LHCN-M2 (cell line): ENCODE results near the gene GFOD1. TPM values are rescaled to one million over a fixed set of nuclear protein-coding genes. Genes with fewer than 3 reads are reported as not detected.
"Not testable (repeated sequence)": the region's sequence is repeated elsewhere in the genome, so short reads cannot be mapped to it uniquely, and the experiment has no call there.

Experiments used
- DNase-seq: peaks from one replicate; pipeline ENCODE4 v3.0.0-alpha.2; 2012; ENCODE audit warnings: low read depth
- total RNA-seq: library from RNA; depleted of rRNA; stranded (reverse); fragments of >200 nt; gene quantifications from 2 replicates; pipeline ENCODE4 v1.2.3, GENCODE V29; 2014

GFOD1 gene
- total RNA-seq, 1 experiment from 2014 or later: 3.1 TPM

GRCh38 chr6:13466304-13467215, 20.8 kb downstream of the GFOD1 start:
- no peak for DNase-seq

DNA sequence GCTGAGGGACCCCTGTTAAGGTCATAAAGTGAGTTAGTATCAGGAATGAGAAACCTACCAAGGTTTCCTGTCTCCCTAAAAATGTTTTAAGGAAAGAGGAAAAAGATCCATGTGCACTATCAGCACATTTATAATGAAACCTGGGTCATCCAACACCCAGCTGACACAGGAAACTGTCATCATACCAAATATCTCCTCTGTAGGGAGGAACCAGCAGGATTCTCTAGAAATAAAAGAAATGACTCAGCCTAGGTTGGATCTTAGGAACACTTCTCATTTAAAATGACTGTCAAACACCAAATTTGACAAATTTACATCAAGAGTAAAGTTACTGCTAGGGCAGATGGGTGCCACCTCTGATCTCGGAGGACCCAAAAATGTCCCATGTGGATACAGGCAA, 21.7 kb downstream of the GFOD1 start:
- no peak for DNase-seq

DNA sequence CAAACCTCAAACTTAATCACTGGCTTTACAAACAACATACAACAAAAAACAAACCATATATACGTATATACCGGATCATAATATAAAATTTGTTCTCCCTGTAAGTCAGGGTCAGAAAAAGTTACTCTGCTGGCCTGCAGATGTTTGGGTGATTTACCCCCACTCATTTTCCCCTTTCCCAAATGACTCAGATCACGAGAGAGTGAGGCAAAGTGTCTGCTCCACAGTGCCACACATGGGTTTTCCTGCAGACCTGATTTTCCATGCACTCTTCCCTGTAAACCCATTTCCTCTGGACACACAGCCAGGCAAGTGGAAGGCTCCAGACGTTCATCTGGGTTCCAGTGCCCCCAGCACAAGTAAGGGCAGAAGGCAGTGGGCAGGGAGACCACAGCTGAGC, 23.5 kb downstream of the GFOD1 start:
- no peak for DNase-seq

DNA sequence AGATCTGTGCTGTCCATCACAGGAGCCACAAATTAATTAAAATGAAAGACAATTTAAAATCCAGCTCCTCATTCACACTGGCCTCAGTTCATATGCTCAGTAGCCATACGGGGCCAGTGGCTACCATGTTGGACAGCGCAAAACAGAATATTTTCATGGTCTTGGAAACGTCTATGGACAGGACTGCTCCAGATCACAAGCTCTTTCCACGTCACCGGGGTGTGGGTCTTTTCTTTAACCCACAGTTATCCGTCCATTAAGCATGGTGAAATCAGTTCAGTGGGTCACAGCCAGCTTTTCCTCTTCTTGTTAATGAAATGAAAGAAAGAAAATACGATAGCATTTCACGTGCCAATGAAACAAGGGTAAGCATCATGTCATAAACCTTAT, 24.1 kb downstream of the GFOD1 start:
- DNase-seq: no peak

- peak; percentile 17 for DNase-seq
These were observed 24.7 kb downstream of the GFOD1 start for GRCh38 chr6:13462458-13463327.

- DNase-seq: no peak
These were observed 25.6 kb downstream of the GFOD1 start for GRCh38 chr6:13461805-13462204.

GRCh38 chr6:13461307-13461706, 26.1 kb downstream of the GFOD1 start:
- DNase-seq: no peak

DNA sequence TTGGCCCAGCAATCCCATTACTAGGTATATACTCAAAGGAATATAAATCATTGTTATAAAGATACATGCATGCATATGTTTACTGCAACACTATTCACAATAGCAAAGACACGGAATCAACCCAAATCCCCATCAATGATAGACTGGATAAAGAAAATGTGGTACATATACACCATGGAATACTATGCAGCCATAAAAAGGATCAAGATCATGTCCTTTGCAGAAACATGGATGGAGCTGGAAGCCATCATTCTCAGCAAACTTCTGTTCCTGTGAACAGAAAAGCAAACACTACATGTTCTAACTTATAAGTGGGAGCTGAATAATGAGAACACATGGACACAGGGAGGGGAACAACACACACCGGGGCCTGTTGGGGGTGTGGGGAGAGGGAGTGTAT, 27.1 kb downstream of the GFOD1 start:
- DNase-seq: not testable (repeated sequence)

DNA sequence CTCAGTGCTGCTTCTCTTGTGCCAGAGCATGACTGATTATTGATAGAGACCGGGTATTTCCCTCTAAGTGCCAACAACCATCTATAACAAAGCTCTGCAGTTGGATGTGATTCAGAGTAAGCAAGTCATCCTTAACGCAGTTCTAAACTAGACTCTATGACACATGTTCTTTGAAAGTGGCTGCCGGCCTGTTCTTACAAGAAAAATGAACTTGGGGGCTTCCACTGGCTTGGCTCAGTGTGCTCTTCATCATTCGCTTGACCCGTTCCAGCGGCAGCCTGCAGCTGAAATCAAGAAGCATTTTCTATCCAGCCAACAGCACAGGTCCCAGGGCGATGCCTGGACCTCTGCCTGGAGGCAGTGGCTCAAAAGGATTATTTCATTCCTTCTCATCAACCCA, 29.8 kb downstream of the GFOD1 start:
- no peak for DNase-seq

GRCh38 chr6:13455552-13455966, 31.8 kb downstream of the GFOD1 start:
- no peak for DNase-seq

DNA sequence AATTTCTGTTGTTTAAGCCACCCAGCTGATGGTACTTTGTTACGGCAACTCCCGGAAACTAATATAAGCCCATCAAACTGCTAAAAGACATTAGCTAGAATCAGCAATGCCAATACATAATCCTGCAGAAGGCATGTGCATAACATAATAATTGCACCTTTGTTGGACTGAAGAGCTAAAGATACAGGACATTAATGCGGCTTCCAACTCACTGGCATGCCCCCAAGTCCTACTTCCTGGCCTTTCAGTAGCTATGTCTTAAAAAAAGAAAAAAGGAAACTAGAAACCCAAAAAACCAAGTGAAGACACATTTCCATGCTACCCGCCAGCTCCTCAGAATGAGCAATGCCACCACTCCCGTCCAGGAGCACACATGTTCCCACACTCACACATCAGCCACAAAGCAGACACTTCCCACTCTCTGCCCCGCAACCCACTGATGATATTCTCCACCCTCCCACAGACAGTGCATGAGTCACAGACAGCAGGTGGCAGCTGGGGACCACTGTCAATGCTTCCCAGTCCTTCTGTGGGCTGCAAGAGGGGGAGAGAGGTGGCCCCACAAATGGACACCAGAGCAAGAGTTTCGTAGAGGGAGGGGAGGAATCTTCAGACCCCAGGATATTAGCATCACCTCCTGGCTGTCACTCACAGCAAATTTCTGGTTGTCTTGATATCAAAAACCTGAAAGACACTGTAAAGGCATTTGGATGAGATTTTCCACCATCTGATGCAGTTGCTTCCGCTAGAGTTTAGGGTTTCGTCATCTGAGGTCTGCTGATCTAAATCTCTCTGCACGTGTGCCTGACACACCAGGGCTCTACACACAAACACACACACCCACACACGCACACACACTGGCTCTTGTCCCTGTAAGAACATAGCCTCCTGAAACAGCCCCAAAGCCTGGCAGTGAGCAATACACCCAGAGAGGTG, 32.8 kb downstream of the GFOD1 start:
- peak; percentile 70 for DNase-seq

GRCh38 chr6:13453771-13454251, 33.6 kb downstream of the GFOD1 start:
- peak; percentile 58 for DNase-seq

DNA sequence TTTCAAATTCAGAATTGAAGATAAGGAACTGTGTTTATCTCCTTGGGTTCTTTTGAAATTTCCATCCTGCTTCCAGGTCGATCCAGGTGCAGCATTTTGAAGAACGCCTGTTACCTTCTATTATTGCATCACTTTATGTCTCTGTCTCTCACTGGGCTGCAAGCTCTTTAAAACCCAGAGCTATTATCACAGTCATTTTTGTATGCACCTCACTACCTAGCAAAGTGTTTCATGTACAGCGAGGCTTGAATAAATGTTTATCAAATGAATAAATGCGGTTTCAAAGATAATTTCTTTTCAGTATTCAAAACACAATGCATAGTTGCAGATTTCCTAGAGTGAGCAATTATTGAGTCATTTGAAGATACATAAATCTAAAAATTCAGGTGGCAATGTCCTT, 34.2 kb downstream of the GFOD1 start:
- DNase-seq: no peak

DNA sequence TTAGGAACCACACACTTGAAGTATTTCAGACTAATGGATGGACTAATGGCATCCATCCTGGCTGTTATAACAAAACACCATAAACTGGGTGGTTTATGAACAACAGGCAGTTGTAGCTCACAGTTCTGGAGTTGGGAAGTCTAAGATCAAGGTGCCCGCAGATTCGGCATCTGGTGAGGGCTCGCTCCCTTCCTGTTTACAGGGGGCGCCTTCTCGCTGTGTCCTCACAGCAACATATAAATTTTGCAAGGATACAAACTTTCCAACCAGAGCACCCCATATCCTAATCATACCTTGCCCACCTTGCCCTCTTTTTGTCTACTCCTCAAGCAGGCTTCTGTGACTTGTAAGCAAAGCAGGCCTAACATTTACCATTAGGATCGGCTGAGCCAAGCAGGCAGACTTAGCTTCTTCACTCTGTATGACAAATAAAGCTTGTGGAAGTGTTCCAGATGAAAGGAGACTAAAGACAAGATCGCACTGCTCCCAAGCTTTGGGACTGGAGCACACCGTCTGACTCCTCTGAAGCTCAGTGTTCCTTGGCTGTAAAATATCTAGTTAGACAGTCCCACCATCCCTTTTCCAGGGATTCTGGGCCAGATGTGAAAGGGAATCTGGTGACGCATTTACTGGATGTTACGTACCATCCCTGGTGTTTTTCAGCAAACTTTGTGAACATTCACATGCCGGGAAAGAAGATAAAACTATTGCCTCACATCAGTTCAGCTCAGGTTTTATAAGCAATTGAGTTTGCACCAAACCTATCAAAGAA, 34.9 kb downstream of the GFOD1 start:
- DNase-seq: no peak

- no peak for DNase-seq
These were observed 36.1 kb downstream of the GFOD1 start for GRCh38 chr6:13451181-13451895.

GRCh38 chr6:13450628-13451027, 36.8 kb downstream of the GFOD1 start:
- DNase-seq: no peak

DNA sequence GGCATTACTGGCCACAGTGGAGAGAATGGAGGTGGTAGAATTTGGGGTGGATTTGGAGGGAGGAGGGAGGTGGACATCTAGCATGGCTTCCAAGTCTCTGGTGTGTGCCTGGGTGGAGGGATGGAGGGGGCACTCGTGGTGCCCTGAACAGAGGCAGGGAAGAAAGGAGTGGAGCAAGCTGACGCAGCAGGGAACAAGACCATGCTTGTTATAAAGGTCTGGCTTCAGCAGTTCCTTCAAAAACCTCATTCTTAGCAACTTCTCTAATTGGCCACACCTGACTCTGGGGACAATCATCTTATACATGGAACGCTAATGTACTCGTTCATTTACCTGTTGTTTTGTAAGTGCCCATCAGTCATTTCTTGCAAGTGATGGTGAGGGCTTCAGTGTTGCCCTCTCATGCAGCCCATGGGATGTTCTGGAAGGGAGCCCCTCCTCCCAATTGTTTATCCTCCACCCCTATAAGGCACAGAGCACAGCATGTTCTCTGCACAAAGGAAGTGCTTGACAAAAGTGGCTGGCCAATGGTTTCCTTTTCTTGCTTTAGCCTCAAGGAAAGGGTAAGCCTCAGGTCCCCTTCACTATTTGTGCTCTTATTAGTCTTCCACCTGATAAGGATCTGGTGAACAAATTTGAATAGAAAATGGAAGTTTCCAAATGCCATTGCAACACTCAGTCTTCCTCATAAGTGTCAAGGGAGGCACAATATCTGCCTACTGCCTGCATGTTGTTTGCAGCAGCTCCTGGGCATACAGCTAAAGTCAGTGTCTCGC, 39.3 kb downstream of the GFOD1 start:
- no peak for DNase-seq

DNA sequence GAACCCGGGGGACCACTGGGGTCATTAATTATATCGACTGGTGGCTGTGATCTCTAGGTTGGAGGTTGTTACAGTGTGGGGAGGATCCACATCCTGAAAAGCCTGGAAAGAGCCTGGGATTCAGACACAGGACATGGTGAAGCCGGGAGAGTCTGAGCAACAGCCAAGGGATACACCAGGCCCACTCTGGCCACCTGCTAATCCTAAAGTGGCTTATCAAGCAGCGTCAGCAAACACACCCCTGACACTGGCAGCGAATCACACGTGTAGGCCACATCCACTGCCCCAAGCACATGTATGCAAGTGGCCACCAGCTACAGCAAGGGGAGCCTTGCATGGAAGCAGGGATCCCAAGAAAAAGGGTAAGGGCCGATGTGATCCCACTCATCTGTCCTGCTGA, 41.0 kb downstream of the GFOD1 start:
- no peak for DNase-seq

GRCh38 chr6:13445744-13446115, 41.7 kb downstream of the GFOD1 start:
- DNase-seq: no peak
